SK-N-SH treated with all-trans-retinoic acid at 6 μM for 48 hours (cell line): ENCODE data around the gene ALLC.

Experiments
- ATAC-seq: fragments of 200-7000 bp; cut with Tn5 transposase; 3 replicates; pipeline ENCODE4 v1.9.1; 2020; ENCODE audit warnings: mild to moderate bottlenecking, moderate library complexity
- ARNTL ChIP-seq: fragments of 450-650 bp; formaldehyde crosslinking; IDR thresholded peaks from 2 replicates; pipeline ENCODE4 v1.5.0; 2020; ENCODE audit warnings: low read depth, mild to moderate bottlenecking, moderate library complexity, borderline replicate concordance
- BACH2 ChIP-seq: fragments of 250-450 bp; sonication (Bioruptor Pico); IDR thresholded peaks from 2 replicates; pipeline ENCODE4 v1.9.0; 2021; ENCODE audit warnings: mild to moderate bottlenecking, borderline replicate concordance
- CSDC2 ChIP-seq: fragments of 250-450 bp; sonication (Bioruptor Pico); IDR thresholded peaks from 2 replicates; pipeline ENCODE4 v1.5.0; 2020; ENCODE audit warnings: mild to moderate bottlenecking, moderate library complexity
- CSRNP3 ChIP-seq: fragments of 250-450 bp; sonication (Bioruptor Pico); IDR thresholded peaks from 2 replicates; pipeline ENCODE4 v1.5.1; 2021; ENCODE audit warnings: mild to moderate bottlenecking, moderate library complexity
- ESRRG ChIP-seq: fragments of 250-450 bp; sonication (Bioruptor Pico); IDR thresholded peaks from 2 replicates; pipeline ENCODE4 v1.6.1; 2021; ENCODE audit warnings: mild to moderate bottlenecking
- ISL1 ChIP-seq: fragments of 250-450 bp; sonication (Bioruptor Pico); IDR thresholded peaks from 2 replicates; pipeline ENCODE4 v2.1.2; 2022; ENCODE audit warnings: mild to moderate bottlenecking, moderate library complexity
- PATZ1 ChIP-seq: fragments of 250-450 bp; sonication (Bioruptor Pico); IDR thresholded peaks from 2 replicates; pipeline ENCODE4 v1.8.0; 2020; ENCODE audit warnings: mild to moderate bottlenecking, moderate library complexity, borderline replicate concordance
- PPARA ChIP-seq: fragments of 250-450 bp; sonication (Bioruptor Pico); IDR thresholded peaks from 2 replicates; pipeline ENCODE4 v1.5.0; 2020; ENCODE audit warnings: mild to moderate bottlenecking, borderline replicate concordance
- RARB ChIP-seq: fragments of 250-450 bp; sonication (Bioruptor Pico); IDR thresholded peaks from 2 replicates; pipeline ENCODE4 v1.8.0; 2021; ENCODE audit warnings: mild to moderate bottlenecking, moderate library complexity
- SNAI2 ChIP-seq: fragments of 250-450 bp; sonication (Bioruptor Pico); IDR thresholded peaks from 2 replicates; pipeline ENCODE4 v1.5.0; 2020; ENCODE audit warnings: mild to moderate bottlenecking, moderate library complexity
- TOX ChIP-seq: fragments of 250-450 bp; sonication (Bioruptor Pico); IDR thresholded peaks from 2 replicates; pipeline ENCODE4 v1.8.0; 2021; ENCODE audit warnings: mild to moderate bottlenecking, moderate library complexity, borderline replicate concordance
- ZC3H10 ChIP-seq: fragments of 250-450 bp; sonication (Bioruptor Pico); IDR thresholded peaks from 2 replicates; pipeline ENCODE4 v1.5.1; 2021; ENCODE audit warnings: mild to moderate bottlenecking, moderate library complexity
- ZFP3 ChIP-seq: fragments of 250-450 bp; sonication (Bioruptor Pico); IDR thresholded peaks from 2 replicates; pipeline ENCODE4 v1.5.0; 2020; ENCODE audit warnings: mild to moderate bottlenecking, moderate library complexity
- ZFP30 ChIP-seq: fragments of 450-650 bp; formaldehyde crosslinking; IDR thresholded peaks from 2 replicates; pipeline ENCODE4 v1.5.0; 2022; ENCODE audit warnings: mild to moderate bottlenecking, moderate library complexity
- ZNF70 ChIP-seq: fragments of 450-650 bp; formaldehyde crosslinking; IDR thresholded peaks from 2 replicates; pipeline ENCODE4 v1.5.0; 2020; ENCODE audit warnings: mild to moderate bottlenecking, moderate library complexity
- ZNF8 ChIP-seq: fragments of 450-650 bp; formaldehyde crosslinking; IDR thresholded peaks from 2 replicates; pipeline ENCODE4 v1.5.0; 2020; ENCODE audit warnings: mild to moderate bottlenecking, moderate library complexity
- TF ChIP-seq, protein P1 (sequence below): fragments of 250-450 bp; sonication (Bioruptor Pico); IDR thresholded peaks from 2 replicates; pipeline ENCODE4 v1.8.0; 2021; ENCODE audit warnings: low read depth, mild to moderate bottlenecking, moderate library complexity, borderline replicate concordance
- TF ChIP-seq, protein P2 (sequence below): fragments of 250-450 bp; sonication (Bioruptor Pico); IDR thresholded peaks from 2 replicates; pipeline ENCODE4 v1.5.1; 2020; ENCODE audit warnings: low read depth, mild to moderate bottlenecking, moderate library complexity

ALLC gene

GRCh38 chr2:3704692-3705091, 46.7 kb downstream of the ALLC start:
- TF ChIP-seq, protein P1, sequence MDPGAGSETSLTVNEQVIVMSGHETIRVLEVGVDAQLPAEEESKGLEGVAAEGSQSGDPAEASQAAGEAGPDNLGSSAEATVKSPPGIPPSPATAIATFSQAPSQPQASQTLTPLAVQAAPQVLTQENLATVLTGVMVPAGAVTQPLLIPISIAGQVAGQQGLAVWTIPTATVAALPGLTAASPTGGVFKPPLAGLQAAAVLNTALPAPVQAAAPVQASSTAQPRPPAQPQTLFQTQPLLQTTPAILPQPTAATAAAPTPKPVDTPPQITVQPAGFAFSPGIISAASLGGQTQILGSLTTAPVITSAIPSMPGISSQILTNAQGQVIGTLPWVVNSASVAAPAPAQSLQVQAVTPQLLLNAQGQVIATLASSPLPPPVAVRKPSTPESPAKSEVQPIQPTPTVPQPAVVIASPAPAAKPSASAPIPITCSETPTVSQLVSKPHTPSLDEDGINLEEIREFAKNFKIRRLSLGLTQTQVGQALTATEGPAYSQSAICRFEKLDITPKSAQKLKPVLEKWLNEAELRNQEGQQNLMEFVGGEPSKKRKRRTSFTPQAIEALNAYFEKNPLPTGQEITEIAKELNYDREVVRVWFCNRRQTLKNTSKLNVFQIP, result no peak
- TF ChIP-seq ZNF8 (CRISPR knock-in tag) (no peak), PATZ1 (CRISPR knock-in tag) (no peak), ZFP30 (CRISPR knock-in tag) (no peak), ZFP3 (CRISPR knock-in tag) (no peak), ZNF70 (no peak), PPARA (no peak), CSDC2 (no peak)
- TF ChIP-seq, all 23 proteins: peak for 0

DNA sequence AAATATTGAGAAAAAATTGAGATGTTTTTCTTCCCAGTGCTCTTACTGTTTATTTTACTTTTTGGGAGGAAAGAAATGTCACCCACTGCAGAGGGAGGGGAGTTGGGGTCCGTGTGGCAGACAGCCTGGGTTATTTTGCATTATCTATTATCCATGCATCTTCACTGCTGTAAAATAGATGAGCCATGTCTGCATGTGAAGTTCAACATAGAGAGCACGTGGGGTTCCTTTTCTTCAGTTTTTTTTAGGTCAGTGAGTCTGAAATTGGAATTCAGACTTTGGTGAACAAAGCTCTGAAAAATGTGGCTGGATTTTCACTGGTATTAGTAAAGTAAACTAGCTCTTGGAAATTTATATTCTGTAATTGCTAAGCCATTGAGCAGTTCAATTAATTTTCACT, 47.8 kb downstream of the ALLC start:
- no peak for ATAC-seq
- TF ChIP-seq ISL1 (CRISPR knock-in tag) (no peak), BACH2 (no peak), ZFP30 (CRISPR knock-in tag) (no peak), PPARA (no peak), CSDC2 (no peak), CSRNP3 (CRISPR knock-in tag) (no peak), ARNTL (CRISPR knock-in tag) (no peak), RARB (CRISPR knock-in tag) (no peak)

More at GRCh38 chr2:3704692-3705091, 46.7 kb downstream of the ALLC start:
- ATAC-seq, result no peak

DNA sequence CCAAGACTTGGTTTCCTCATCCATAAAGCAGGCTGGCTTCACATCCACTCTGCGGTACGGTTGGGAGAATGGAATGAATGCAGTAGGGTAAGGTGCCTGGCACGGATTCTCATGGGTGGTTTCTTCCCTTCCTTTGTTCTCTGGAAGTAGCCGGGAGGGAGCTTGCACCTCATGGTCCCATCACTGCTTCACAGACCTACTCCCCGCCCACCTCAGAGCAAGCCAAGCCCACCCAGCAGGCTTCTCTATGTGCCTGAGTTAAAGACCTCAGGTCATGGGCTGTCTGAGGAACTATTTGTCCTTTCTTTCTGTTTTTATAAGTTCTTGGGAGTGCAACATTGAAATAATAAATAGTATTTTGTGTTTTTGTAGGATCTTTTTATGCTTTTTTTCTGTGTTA, 48.9 kb downstream of the ALLC start:
- ATAC-seq, result no peak
- TF ChIP-seq ESRRG (CRISPR knock-in tag) (no peak), CSRNP3 (CRISPR knock-in tag) (no peak), PATZ1 (CRISPR knock-in tag) (no peak), PPARA (no peak), ARNTL (CRISPR knock-in tag) (no peak), ZC3H10 (CRISPR knock-in tag) (no peak), TOX (CRISPR knock-in tag) (no peak), RARB (CRISPR knock-in tag) (no peak)
- TF ChIP-seq, protein P2, sequence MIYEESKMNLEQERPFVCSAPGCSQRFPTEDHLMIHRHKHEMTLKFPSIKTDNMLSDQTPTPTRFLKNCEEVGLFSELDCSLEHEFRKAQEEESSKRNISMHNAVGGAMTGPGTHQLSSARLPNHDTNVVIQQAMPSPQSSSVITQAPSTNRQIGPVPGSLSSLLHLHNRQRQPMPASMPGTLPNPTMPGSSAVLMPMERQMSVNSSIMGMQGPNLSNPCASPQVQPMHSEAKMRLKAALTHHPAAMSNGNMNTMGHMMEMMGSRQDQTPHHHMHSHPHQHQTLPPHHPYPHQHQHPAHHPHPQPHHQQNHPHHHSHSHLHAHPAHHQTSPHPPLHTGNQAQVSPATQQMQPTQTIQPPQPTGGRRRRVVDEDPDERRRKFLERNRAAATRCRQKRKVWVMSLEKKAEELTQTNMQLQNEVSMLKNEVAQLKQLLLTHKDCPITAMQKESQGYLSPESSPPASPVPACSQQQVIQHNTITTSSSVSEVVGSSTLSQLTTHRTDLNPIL (CRISPR knock-in tag), result no peak

DNA sequence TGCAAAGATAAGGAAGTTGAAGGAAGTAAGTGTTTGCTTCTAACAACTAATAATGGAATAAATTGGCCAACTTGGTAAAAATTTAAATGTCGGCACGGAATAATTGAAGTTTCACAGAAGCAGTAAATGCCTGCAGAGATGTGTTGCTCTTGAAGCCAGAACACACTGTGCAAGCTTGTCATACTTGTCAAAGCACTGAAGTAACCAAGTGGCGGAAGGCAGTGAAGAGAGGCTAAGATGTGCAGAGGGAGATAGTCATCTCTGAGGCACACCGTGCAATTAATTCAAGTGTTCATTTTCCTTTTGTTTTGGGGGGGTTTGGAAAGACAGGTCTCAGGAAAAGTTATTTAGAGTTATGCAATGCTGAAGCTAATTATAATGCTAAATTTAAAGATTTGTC, 50.6 kb downstream of the ALLC start:
- no peak for ATAC-seq
- no peak for TF ChIP-seq ZC3H10 (CRISPR knock-in tag)
- no peak for TF ChIP-seq ESRRG (CRISPR knock-in tag)
- TF ChIP-seq BACH2, result no peak
- no peak for TF ChIP-seq CSDC2
- TF ChIP-seq PATZ1 (CRISPR knock-in tag), result no peak
- TF ChIP-seq ARNTL (CRISPR knock-in tag), result no peak
- no peak for TF ChIP-seq RARB (CRISPR knock-in tag)
- no peak for TF ChIP-seq ZNF70
- no peak for TF ChIP-seq TOX (CRISPR knock-in tag)
- TF ChIP-seq CSRNP3 (CRISPR knock-in tag), result no peak
- TF ChIP-seq PPARA, result no peak
- TF ChIP-seq ZNF8 (CRISPR knock-in tag), result no peak
- no peak for TF ChIP-seq ZFP30 (CRISPR knock-in tag)
- no peak for TF ChIP-seq SNAI2 (CRISPR knock-in tag)
- TF ChIP-seq, all 23 proteins: peak for 0
